ENCODE results near the gene CTU2.

Gene CTU2

DNA sequence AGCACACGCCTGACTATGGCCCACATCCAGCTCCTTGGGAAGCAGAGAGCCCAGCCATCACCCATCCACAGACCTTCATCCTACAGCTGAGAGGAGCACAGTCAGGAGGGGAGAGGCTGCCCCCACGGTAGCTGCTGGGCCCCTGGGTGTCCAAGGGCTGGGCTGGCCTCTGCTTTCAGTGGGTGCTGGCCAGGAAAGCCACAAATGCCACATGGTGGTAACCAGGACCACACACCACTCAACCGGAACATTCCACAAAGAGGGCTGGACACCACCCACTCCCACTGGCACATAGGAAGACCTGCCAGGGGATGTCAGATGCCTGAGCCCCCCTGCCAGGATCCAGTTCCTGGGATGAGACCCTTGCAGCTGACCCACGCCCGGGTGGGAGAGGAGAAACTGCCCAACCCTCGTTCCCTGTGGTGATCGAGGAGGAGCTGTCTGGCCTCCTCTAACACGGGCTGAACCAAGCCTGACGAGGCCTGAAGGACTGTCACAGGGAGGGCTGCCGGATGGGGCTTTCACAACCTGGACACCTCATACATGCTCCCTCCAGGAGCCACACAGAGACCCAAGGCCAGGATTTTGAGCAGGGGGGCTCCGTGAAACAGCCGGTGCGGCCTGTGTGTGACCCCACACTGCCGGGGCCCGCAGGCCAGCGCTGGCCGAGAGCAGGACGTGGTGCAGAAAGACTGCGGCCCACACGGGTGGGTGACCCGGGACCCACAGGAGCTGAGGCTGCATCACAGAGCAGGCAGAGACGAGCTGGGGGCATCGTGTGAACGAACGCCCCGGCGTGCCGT is 48.0 kb downstream of the CTU2 start:
- Histone ChIP-seq H3K9me3 (ENCODE audit: control insufficient read depth, insufficient read depth, low read length) (no peaks in the 10 kb centered on the region), H3K9ac (ENCODE audit: low read depth, low read length) (no peak overlapping the region), H3K36me3 (ENCODE audit: insufficient read depth, low read length) (no peaks in the 10 kb centered on the region), H3K4me1 (ENCODE audit: insufficient read depth, low read length) (peaks cover 11% of the 10 kb centered on the region; the same call in 1 of the 2 replicates)

DNA sequence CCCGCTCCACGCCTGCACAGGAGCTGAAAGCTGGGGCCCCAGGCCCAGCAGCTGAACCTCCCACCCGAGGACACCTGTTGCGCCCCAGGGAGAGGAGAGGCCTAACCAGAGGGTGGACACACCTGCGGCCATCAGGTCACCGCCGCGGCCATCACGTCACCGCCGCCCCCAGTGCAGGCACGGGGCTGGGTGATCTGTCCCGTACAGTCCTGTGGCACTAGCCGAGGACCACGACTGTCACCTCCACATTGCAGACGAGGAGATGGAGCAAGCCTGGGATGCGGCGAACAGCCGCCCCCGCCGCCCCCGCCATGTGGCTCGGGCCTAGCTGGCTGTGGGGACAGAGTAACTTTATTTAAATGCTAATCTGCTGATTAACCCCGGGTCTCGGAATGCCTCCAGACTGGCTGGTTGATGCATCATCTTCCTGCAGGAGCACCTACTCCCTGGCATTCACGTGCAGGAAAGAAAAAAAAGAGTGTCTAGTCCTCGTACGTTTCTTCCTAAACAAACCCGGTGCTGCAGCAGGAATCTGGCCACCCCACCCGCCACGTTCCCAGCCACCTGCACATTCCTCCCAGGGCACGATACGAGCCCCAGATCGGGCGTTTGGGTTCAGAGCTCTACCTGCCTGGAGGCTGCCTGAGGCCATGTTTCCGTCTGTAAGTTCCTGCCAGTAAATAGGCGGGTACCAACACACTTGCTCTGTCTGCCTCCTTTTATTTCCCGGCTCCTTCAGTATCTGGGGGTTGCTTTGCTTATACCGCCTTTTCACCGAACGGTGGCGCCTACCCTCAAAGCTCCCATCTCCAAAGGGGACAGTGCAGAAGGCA is 48.8 kb downstream of the CTU2 start:
- peaks cover 11% of the 10 kb centered on the region; the same call in 1 of the 2 replicates for H3K4me1 ChIP-seq (ENCODE audit: insufficient read depth, low read length)
- H3K9me3 ChIP-seq (ENCODE audit: control insufficient read depth, insufficient read depth, low read length), result no peaks in the 10 kb centered on the region
- no peaks in the 10 kb centered on the region for H3K36me3 ChIP-seq (ENCODE audit: insufficient read depth, low read length)
- no peak overlapping the region for H3K9ac ChIP-seq (ENCODE audit: low read depth, low read length)

- Histone ChIP-seq H3K36me3 (ENCODE audit: insufficient read depth, low read length) (no peaks in the 10 kb centered on the region), H3K4me1 (ENCODE audit: insufficient read depth, low read length) (peaks cover 11% of the 10 kb centered on the region; the same call in 1 of the 2 replicates), H3K9ac (ENCODE audit: low read depth, low read length) (no peak overlapping the region), H3K9me3 (ENCODE audit: control insufficient read depth, insufficient read depth, low read length) (no peaks in the 10 kb centered on the region)
Measured at GRCh38 chr16:88755745-88756443, 49.6 kb downstream of the CTU2 start.

DNA sequence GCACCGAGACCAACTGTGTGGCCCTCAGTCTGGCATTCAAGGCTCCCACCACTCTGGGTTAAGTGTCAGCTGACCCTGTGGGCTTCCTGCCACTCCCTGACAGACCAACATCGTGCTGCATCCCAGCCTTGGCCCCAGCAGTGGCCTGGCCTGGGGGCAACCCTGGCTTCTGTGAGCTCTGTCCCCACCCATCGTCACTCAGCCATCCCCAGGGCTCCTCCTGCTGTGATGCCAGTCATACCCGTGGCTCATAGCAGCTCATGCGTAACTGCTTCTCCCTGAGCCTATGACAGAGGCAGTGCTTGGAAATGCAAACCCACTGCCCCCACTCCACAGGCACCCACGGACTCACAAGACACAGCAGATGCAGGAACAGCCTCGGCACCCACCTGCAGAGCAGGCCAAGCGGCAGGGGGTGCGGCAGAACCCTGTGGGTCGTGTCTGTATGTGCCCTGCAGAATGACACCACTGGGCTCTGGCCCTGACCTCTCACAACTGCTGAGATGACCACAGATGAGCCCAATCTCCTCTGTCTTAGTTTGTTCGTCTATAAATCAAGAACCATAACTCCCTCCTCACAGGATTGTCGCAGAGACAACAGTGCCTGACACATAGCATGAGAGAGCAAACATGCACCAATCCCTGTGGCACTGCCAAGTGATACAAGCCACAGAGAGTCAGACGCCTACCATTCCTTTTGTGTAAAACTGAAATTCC is 52.1 kb downstream of the CTU2 start:
- Histone ChIP-seq H3K9me3 (ENCODE audit: control insufficient read depth, insufficient read depth, low read length) (no peaks in the 10 kb centered on the region), H3K36me3 (ENCODE audit: insufficient read depth, low read length) (no peaks in the 10 kb centered on the region), H3K9ac (ENCODE audit: low read depth, low read length) (no peak overlapping the region), H3K4me1 (ENCODE audit: insufficient read depth, low read length) (peaks cover 22% of the 10 kb centered on the region)

GRCh38 chr16:88758944-88759244 is 52.6 kb downstream of the CTU2 start:
- Histone ChIP-seq H3K4me1 (ENCODE audit: insufficient read depth, low read length) (peaks cover 26% of the 10 kb centered on the region), H3K9ac (ENCODE audit: low read depth, low read length) (no peak overlapping the region)

DNA sequence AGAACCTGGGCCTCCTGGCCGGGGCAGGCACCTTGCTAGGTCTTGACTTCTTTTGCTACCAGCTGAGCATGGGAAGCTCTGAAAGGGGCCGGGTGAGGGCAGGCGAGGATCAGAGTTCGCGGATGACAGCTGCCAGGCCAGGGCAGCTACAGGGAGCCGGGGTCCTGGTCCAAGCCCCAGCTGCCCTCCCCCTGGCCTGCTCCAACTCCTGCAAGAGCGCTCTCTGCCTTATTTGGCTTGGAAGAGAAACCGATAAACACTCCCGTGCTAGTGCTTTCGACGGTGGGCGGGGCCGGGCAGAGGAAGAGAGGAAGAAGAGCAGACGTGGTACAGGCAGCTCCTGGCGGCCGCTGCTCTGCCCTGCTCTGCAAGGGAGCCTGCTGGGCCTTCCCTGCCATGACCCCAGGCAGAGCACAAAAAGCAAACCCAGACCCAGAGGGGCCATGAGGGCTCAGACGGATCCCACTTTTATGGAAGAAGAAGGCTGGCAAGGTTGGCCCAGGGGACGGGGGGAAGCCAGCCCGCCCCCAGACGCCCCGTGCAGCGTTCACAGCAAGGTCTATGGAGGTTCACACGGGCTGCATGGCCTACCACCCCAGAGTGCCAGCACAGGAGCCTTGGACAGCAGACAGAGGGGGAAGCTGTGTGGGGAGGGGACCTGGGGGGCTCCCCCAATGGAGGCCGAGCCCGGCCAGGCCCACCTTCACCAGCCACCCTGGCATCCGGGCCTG is 53.1 kb downstream of the CTU2 start:
- no peak overlapping the region for H3K9ac ChIP-seq (ENCODE audit: low read depth, low read length)
- no peaks in the 10 kb centered on the region for H3K36me3 ChIP-seq (ENCODE audit: insufficient read depth, low read length)
- H3K4me1 ChIP-seq (ENCODE audit: insufficient read depth, low read length), result peaks cover 26% of the 10 kb centered on the region

More at GRCh38 chr16:88758944-88759244, 52.6 kb downstream of the CTU2 start:
- Histone ChIP-seq H3K9me3 (ENCODE audit: control insufficient read depth, insufficient read depth, low read length) (no peaks in the 10 kb centered on the region), H3K36me3 (ENCODE audit: insufficient read depth, low read length) (no peaks in the 10 kb centered on the region)

GRCh38 chr16:88759976-88760350 is 53.7 kb downstream of the CTU2 start:
- Histone ChIP-seq H3K9me3 (ENCODE audit: control insufficient read depth, insufficient read depth, low read length) (no peaks in the 10 kb centered on the region), H3K36me3 (ENCODE audit: insufficient read depth, low read length) (no peaks in the 10 kb centered on the region), H3K4me1 (ENCODE audit: insufficient read depth, low read length) (peaks cover 27% of the 10 kb centered on the region), H3K9ac (ENCODE audit: low read depth, low read length) (no peak overlapping the region)

More for the DNA sequence above, 53.1 kb downstream of the CTU2 start:
- no peaks in the 10 kb centered on the region for H3K9me3 ChIP-seq (ENCODE audit: control insufficient read depth, insufficient read depth, low read length)

DNA sequence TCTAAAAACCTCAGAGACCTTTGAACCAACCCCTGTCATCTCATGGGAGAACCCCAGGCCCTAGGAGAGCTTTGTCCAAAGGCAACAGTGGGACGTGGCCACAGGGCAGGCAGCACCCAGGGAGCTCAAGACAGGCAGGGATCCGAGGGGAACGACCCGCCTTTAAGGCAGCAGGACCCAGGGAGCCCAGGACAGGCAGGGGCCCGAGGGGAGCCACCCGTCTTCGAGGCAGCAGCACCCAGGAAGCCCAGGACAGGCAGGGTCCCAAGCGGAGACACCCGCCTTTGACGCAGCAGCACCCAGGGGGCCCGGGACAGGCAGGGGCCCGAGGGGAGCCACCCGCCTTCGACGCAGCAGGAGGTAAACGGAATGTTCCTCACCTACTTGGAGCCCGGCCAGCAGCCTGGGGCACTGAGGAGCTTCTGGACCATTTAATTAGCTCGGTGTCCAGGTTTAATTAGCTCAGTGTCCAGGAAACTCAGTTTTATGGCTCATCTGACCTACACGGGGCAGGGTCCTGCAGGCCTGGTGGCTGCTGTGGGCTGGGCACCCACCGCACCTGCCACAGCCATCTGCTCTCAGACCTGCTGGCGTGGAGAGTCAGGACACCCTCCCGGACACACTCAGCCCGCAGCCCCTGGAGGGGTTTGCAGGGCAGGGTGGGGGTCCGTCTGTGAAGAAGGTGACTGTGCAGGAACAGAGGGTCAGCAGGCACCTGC is 54.3 kb downstream of the CTU2 start:
- no peak overlapping the region for H3K9ac ChIP-seq (ENCODE audit: low read depth, low read length)
- peaks cover 28% of the 10 kb centered on the region for H3K4me1 ChIP-seq (ENCODE audit: insufficient read depth, low read length)
- no peaks in the 10 kb centered on the region for H3K36me3 ChIP-seq (ENCODE audit: insufficient read depth, low read length)
- H3K9me3 ChIP-seq (ENCODE audit: control insufficient read depth, insufficient read depth, low read length), result no peaks in the 10 kb centered on the region

GRCh38 chr16:88761143-88761534 is 54.8 kb downstream of the CTU2 start:
- Histone ChIP-seq H3K9me3 (ENCODE audit: control insufficient read depth, insufficient read depth, low read length) (no peaks in the 10 kb centered on the region), H3K4me1 (ENCODE audit: insufficient read depth, low read length) (peaks cover 28% of the 10 kb centered on the region), H3K36me3 (ENCODE audit: insufficient read depth, low read length) (no peaks in the 10 kb centered on the region), H3K9ac (ENCODE audit: low read depth, low read length) (no peak overlapping the region)

DNA sequence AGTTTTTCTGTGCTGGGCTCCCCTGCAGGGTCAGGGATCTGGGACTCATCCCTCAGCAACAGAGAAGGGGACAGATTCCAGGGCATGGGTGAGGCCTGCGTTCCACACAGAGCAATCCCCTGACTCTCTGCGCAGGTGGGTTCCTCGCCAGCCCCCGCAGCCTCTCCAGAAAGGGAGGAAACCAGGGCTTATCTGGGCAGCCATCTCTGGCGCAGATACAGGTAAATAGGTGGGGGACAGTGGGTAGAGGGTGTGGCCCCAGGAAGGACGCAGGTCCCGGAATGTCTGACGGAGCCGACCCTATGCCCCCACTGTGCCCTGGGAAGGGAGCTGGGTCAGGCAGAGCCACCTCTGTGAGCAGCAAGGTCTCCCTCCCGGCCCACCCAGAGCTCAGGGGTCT is 55.5 kb downstream of the CTU2 start:
- Histone ChIP-seq H3K4me1 (ENCODE audit: insufficient read depth, low read length) (peaks cover 28% of the 10 kb centered on the region), H3K36me3 (ENCODE audit: insufficient read depth, low read length) (no peaks in the 10 kb centered on the region), H3K9me3 (ENCODE audit: control insufficient read depth, insufficient read depth, low read length) (no peaks in the 10 kb centered on the region), H3K9ac (ENCODE audit: low read depth, low read length) (no peak overlapping the region)

- Histone ChIP-seq H3K36me3 (ENCODE audit: insufficient read depth, low read length) (no peaks in the 10 kb centered on the region), H3K9ac (ENCODE audit: low read depth, low read length) (no peak overlapping the region), H3K4me1 (ENCODE audit: insufficient read depth, low read length) (peaks cover 28% of the 10 kb centered on the region), H3K9me3 (ENCODE audit: control insufficient read depth, insufficient read depth, low read length) (no peaks in the 10 kb centered on the region)
Measured at GRCh38 chr16:88762258-88762870, 56.1 kb downstream of the CTU2 start.

GRCh38 chr16:88762941-88763340 is 56.6 kb downstream of the CTU2 start:
- no peaks in the 10 kb centered on the region for H3K9me3 ChIP-seq (ENCODE audit: control insufficient read depth, insufficient read depth, low read length)
- H3K36me3 ChIP-seq (ENCODE audit: insufficient read depth, low read length), result no peaks in the 10 kb centered on the region
- H3K9ac ChIP-seq (ENCODE audit: low read depth, low read length), result no peak overlapping the region
- H3K4me1 ChIP-seq (ENCODE audit: insufficient read depth, low read length), result peaks cover 28% of the 10 kb centered on the region

All from ES-I3 (cell line).